Uterus (tissue), 4 donors: ENCODE data around the gene TNRC6C. TPM values are rescaled to one million over a fixed set of nuclear protein-coding genes. Genes with fewer than 3 reads are reported as not detected.
A peak's percentile ranks its signal among the peaks of the same experiment; 100 is the strongest.

Source experiments
- DNase-seq, 2 donors: peaks; one replicate each; pipeline ENCODE4 v3.0.0-alpha.2; 2019 to 2020
- H3K27ac ChIP-seq, 2 donors: fragments of 200-600 bp; sonication (generic); 1 replicate in 1 of 2; 2 replicates in 1 of 2; pipeline ENCODE4 v1.5.1; 2016 to 2018
- H3K27me3 ChIP-seq, 2 donors: fragments of 200-600 bp; sonication (generic); one replicate each; pipeline ENCODE4 v1.5.1; 2018 to 2019; ENCODE audit warnings: control low read depth in 1 of 2
- H3K36me3 ChIP-seq, 2 donors: fragments of 200-600 bp; sonication (generic); one replicate each; pipeline ENCODE4 v1.5.1; 2019; ENCODE audit warnings: control low read depth in 1 of 2
- H3K4me1 ChIP-seq, 2 donors: fragments of 200-600 bp; sonication (generic); one replicate each; pipeline ENCODE4 v1.5.1; 2018 to 2019; ENCODE audit warnings: control low read depth in 1 of 2
- H3K4me3 ChIP-seq, 2 donors: fragments of 200-600 bp; sonication (generic); 1 replicate in 1 of 2; 2 replicates in 1 of 2; pipeline ENCODE4 v1.5.1; 2018 to 2019; ENCODE audit warnings: mild to moderate bottlenecking in 1 of 2
- H3K9me3 ChIP-seq, 2 donors: fragments of 200-600 bp; sonication (generic); one replicate each; pipeline ENCODE4 v1.5.1; 2019; ENCODE audit warnings: control low read depth in 1 of 2
- CTCF ChIP-seq, 4 experiments: fragments of 200-600 bp in 2 of 4; fragments of 450-650 bp in 2 of 4; sonication (generic) in 2 of 4; IDR thresholded peaks; one replicate each; pipeline ENCODE4 v1.5.1; 2016 to 2019; ENCODE audit warnings: antibody characterized with exemption in 4 of 4, mild to moderate bottlenecking in 2 of 4, moderate library complexity in 1 of 4
- POLR2A ChIP-seq, 2 donors: fragments of 450-650 bp; IDR thresholded peaks; one replicate each; pipeline ENCODE4 v1.6.1; 2016; ENCODE audit warnings: antibody characterized with exemption in 2 of 2, mild to moderate bottlenecking in 1 of 2, moderate library complexity in 1 of 2
- intact Hi-C: fragments of 100-400 bp; cut with DNase I; formaldehyde crosslinking; loops from one replicate; pipeline ENCODE4 v1.15.1; 2023; ENCODE audit warnings: low total_unique reads
- total RNA-seq, 4 donors: library from RNA; depleted of rRNA in 3 of 4; stranded (reverse); fragments of >200 nt in 3 of 4; gene quantifications; one replicate each; pipeline versions ENCODE4 v1.1.0 to v1.2.4, GENCODE V29; 2014 to 2023
- donor health status: DM: yes; HTN: yes; CAD: no.

TNRC6C gene
- total RNA-seq, 4 donors from 2014 or later: 4.6 to 68.0 (median 11.8) TPM

GRCh38 chr17:77958716-77959125, 218 bp downstream of the TNRC6C start:
- DNase-seq: no peak
- peaks cover 0 to 5% of the 10 kb centered on the region in 2 donors for H3K4me1 ChIP-seq
- H3K9me3 ChIP-seq: no peaks in the 10 kb centered on the region
- intact Hi-C loops: no loop called here
- peak overlapping the region; percentile 73 to 92 for H3K27ac ChIP-seq
- no peaks in the 10 kb centered on the region for H3K27me3 ChIP-seq
- H3K4me3 ChIP-seq: peak overlapping the region; percentile 46 to 68
- TF ChIP-seq CTCF (IDR thresholded peaks at IDR 0.05) (no peak), POLR2A (IDR thresholded peaks at IDR 0.05) (no peak)
- H3K36me3 ChIP-seq: no peaks in the 10 kb centered on the region

- intact Hi-C loops: no loop called here
- Histone ChIP-seq H3K4me3 (peak overlapping the region; percentile 46 to 68), H3K4me1 (peaks cover 0 to 5% of the 10 kb centered on the region in 2 donors)
Observed at GRCh38 chr17:77959126-77959925, 823 bp downstream of the TNRC6C start.

GRCh38 chr17:77959926-77960521, 1.5 kb downstream of the TNRC6C start:
- TF ChIP-seq POLR2A (IDR thresholded peaks at IDR 0.05) (no peak), CTCF (IDR thresholded peaks at IDR 0.05) (no peak)
- no peaks in the 10 kb centered on the region for H3K36me3 ChIP-seq
- H3K4me3 ChIP-seq: peak overlapping the region; percentile 46 to 68
- H3K27ac ChIP-seq: peak overlapping the region; percentile 49 to 92
- H3K4me1 ChIP-seq: peaks cover 0 to 5% of the 10 kb centered on the region in 2 donors
- intact Hi-C loops: no loop called here
- no peak for DNase-seq
- H3K27me3 ChIP-seq: no peaks in the 10 kb centered on the region
- no peaks in the 10 kb centered on the region for H3K9me3 ChIP-seq

More at GRCh38 chr17:77959126-77959925, 823 bp downstream of the TNRC6C start:
- peak in 1 of 2 donors; percentile 22 for DNase-seq
- Histone ChIP-seq H3K27me3 (no peaks in the 10 kb centered on the region), H3K36me3 (no peaks in the 10 kb centered on the region), H3K27ac (peak overlapping the region; percentile 49 to 92), H3K9me3 (no peaks in the 10 kb centered on the region)
- TF ChIP-seq POLR2A (IDR thresholded peaks at IDR 0.05): no peak
- no peak for TF ChIP-seq CTCF (IDR thresholded peaks at IDR 0.05)

GRCh38 chr17:77961741-77962140, 3.2 kb downstream of the TNRC6C start:
- no peaks in the 10 kb centered on the region for H3K9me3 ChIP-seq
- no peak for DNase-seq
- no peaks in the 10 kb centered on the region for H3K36me3 ChIP-seq
- no peaks in the 10 kb centered on the region for H3K27me3 ChIP-seq
- H3K4me1 ChIP-seq: peaks cover 0 to 5% of the 10 kb centered on the region in 2 donors
- TF ChIP-seq POLR2A (IDR thresholded peaks at IDR 0.05): no peak
- TF ChIP-seq CTCF (IDR thresholded peaks at IDR 0.05): no peak
- H3K27ac ChIP-seq: no peak overlapping the region
- intact Hi-C loops: no loop called here
- H3K4me3 ChIP-seq: no peak overlapping the region

GRCh38 chr17:77962348-77962747, 3.8 kb downstream of the TNRC6C start:
- H3K27ac ChIP-seq: no peak overlapping the region
- H3K9me3 ChIP-seq: no peaks in the 10 kb centered on the region
- H3K36me3 ChIP-seq: no peaks in the 10 kb centered on the region
- no peak overlapping the region for H3K4me3 ChIP-seq
- no peaks in the 10 kb centered on the region for H3K27me3 ChIP-seq
- H3K4me1 ChIP-seq: peaks cover 0 to 5% of the 10 kb centered on the region in 2 donors
- DNase-seq: no peak
- TF ChIP-seq POLR2A (IDR thresholded peaks at IDR 0.05) (no peak), CTCF (IDR thresholded peaks at IDR 0.05) (no peak)
- intact Hi-C loops: no loop called here
